Stimulated activated CD8-positive, alpha-beta memory T cell treated with anti-CD3 and anti-CD28 coated beads, Interleukin-2, amount 100 ng/mL, for 1 hour (primary cell): ENCODE data around the gene ZNF396.

ENCODE experiments used
- DNase-seq, 2 donors: peaks; one replicate each; pipeline ENCODE4 v3.0.0-alpha.2; 2020; ENCODE audit warnings: low read depth in 2 of 2

ZNF396 gene

DNA sequence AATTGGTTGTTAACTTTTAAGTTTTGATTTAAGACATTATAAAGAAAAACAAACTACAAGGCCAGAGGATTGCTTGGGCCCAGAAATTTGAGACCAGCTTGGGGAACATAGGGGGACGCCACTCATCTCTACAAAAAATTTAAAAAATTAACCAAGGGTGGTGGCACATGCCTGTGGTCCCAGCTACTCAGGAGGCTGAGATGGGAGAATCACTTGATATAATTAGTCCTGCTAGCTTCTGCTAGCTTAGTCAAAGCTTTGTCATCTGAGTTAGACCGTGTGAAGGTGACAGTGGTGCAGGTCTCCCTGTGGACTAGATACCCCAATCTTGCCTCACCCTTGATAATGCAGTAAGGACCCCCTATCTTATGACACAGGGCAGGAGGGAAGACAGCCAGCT, 6.0 kb upstream of the ZNF396 start:
- DNase-seq: no peak

DNA sequence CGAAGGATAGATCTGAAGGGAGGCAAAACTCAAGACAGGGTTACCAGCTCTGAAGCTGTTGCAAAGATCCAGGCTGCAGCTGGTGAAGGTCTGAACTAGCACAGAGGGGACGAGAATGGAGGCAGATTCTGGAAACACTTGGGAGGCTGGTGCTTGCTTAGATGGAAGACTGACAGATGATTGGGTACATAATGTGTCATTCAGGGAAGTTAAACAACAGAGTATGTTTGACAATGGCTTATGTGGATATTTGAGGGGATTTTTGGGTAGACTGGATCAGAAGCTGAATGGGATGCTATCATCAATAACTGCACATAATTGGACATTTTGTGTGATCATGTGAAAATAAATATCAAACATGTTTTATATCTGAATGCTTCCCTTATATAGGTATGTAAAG, 2.3 kb upstream of the ZNF396 start:
- no peak for DNase-seq

DNA sequence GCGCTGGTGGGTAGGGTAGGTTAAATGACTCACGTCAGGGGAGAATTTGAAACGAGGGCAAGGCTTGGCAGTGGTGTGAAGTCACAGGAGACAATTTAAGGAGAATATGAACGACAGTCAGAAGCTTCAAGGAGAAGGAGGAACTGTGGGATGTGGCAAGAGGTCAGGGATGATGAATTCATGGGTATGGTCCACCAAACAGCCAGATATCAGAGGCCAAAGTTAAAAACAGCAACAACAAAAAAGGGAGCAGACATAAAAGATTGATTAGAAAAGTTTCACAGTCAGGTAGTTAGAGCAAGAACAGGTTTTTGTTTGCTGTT, 1.4 kb upstream of the ZNF396 start:
- no peak for DNase-seq

DNA sequence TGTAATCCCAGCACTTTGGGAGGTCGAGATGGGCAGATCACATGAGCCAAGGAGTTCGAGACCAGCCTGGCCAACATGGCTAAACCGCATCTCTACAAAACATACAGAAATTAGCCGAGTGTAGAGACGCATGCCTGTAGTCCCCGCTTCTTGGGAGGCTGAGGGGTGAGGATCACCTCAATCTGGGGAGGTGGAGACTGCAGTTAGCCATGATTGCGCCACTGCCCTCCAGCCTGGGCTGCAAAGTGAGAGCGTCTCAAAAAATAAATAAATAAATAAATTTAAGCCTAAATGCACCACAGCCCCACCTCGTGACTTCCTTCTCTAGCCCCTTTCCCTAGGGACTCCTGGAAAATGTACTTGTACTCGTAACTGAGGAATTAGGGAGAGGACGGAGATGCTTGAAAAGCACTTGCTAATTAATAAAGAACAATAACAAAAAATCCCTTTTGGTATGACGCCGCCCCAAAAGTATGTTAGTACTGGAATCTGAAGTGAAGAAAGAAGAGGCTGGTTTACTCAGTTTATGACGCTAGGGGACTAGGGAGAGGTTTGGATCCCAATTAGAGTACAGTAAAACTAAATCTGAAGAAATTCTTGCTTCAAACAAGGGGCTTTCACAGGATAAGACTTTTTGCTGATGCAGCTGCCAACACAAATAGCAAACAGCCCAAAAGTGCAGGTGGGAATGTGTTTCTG, 887 bp upstream of the ZNF396 start:
- no peak for DNase-seq

DNA sequence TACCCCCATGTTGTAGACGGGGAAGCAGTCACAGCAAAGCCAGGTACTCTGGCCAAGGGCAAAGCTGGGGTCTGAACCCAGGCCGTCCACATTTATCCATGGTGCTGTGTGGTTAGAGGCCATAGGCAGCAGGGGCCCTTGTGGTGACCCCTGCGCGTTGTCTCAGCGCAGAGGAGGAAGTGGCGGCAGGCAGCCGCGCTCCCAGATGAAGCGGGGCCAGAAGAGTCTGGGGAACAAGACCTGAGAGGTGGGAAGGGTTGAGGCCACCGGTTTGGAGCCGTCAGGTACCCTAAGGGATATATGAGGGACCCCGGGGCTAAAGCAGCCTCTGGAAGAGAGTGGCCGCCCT, 770 bp downstream of the ZNF396 start:
- no peak for DNase-seq

DNA sequence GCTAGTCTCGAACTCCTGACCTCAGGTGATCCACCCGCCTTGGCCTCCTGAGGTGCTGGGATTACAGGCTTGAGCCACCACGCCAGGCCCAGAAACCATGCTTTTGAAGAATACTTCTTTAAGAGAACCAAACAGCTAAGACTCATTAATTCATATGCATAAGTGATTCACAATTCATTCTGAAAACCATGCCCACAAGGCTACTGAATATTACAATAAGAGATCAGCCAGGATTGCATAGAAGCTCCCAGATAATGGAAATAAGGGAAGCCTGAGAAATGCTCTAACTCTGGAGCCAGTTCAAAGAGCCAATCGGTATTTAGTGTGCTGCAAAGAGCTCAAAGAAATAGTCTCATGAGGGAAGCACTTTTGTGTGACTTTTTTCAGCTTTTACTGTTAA, 2.4 kb downstream of the ZNF396 start:
- DNase-seq: no peak

DNA sequence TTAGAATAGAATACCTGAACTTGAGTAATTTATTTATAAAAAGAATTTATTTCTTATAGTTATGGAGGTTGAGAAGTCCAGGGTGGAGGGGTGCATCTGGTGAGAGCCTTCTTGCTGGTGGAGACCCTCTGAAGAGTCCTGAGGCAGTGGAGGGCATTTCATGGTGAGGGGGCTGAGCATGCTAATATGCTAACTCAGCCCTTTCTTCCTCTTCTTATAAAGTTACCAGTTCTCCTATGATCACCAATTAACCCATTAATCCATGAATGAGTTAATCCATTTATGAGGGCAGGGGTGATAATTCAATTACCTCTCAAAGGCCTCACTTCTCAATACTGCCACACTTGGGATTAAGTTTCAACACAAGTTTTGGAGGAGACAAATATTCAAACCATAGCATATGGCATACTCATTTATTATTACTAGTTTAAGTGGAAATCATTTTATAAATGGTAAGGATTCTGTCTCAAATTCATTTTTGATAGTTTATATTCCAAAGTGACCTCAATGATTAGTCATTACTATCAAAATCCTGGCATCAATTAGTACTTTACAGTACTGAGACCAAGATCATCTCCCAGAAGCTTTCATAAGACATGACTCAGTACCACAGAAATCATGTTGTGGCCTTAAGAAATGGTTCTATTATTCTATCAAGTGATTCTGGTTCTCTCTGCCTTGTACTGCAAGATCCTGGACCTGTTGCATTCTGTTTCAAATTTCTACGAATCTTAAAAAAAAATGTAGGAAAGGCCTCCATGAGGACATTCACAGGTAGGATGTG, 5.5 kb downstream of the ZNF396 start:
- DNase-seq: no peak

DNA sequence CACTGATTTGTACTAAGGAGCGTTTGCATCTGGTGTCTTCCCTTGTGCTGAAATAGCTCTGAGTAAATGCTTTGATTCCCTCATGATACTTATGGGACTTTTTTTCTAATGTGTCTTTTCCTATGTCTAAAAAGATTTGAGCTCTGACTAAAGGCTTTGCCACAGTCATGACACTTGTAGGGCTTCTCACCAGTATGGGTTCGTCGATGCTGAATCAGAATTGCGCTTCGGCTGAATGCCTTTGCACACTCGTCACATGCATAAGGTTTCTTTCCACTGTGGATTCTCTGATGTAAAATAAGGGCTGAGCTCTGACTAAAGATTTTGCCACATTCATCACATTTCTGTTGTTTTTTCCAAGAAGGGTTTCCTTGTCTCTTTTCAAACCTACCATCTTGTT, 8.0 kb downstream of the ZNF396 start:
- no peak for DNase-seq

DNA sequence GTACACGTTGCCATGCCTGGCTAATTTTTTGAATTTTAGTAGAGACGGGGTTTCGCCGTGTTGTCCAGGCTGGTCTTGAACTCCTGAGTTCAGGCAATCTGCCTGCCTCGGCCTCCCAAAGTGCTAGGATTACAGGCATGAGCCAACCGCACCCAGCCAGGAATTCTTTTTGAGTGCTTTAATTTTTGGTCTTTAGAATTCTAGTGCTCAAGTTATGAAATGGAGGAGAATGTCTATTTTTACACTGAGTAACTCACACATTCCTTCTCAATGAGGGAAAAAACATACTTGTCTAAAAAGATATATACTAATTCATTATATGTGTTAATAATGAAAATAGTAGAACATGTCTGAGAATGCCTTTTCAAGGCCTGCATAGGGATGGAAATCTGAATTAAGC, 8.5 kb downstream of the ZNF396 start:
- no peak for DNase-seq

DNA sequence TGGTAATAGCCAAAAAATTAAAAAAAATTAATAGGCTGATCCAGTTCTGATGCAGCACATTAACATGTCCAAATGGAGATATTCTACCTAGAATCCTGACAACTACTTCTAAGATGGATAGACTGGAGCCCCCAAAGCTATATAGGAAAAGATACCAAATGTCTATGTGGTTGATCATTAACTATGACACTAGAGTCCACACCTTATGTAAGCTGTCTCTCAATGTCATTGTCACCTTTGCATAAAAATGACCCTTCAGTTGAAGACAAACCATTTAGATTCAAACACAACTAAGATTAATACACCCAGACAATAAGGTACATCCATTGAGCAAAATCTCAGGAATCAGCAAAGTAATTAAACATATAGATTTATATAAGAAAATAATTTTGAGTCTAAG, 14.6 kb downstream of the ZNF396 start:
- DNase-seq: no peak

DNA sequence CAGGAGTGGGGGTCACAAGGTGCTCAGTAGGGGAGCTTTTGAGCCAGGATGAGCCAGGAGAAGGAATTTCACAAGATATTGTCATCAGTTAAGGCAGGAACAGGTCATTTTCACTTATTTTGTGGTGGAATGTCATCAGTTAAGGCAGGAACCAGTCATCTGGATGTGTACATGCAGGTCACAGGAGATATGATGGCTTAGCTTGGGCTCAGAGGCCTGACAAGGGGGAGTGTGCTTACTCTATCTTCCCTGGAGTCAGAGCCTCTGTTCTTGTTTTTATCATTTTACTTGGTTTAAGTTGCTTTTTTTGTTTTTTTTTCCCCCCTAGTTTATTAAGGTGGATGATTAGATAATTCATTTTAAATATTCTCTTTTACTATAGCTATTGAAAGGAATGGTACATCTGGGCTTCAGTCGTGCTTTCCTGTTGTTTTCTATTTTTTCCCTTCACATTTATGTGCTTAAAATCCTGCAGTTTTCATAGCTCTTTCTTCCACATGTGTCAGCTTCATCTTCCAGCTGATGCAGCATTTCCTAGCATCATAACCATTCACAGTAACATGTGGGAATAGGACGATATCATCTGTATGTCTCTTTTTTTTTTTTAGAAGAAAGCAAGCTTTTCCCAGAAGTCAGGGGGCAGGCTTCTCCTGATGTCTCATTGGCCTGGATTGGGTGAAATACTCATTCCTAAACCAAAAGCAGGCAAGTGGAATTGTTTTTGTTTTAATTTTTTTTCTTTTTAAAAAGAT, 15.4 kb downstream of the ZNF396 start:
- no peak for DNase-seq

DNA sequence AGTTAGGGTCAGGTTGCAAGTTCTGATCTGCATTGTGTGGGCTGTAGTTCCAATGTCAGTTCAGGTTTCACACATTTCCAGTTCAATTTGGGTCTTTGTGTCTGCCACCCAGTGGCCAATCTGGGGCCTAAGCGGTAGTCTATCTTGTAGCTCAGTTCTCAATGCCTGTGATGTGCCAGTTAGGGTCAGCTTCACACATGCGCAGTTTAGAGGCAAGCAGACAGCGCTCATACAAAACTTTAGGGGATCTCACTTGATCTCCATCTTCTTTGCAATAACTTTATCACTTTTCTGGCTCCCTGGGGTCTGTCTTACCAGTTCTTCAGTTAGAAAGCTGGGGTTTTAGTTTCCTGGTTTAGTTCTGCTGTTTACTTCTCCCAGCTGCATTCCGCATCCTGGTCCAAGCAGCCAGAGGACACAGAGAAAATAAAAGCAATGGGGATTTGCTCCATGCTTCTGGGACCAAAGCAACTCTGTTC, 22.0 kb downstream of the ZNF396 start:
- DNase-seq: peak in 1 of 2 donors; percentile 36

DNA sequence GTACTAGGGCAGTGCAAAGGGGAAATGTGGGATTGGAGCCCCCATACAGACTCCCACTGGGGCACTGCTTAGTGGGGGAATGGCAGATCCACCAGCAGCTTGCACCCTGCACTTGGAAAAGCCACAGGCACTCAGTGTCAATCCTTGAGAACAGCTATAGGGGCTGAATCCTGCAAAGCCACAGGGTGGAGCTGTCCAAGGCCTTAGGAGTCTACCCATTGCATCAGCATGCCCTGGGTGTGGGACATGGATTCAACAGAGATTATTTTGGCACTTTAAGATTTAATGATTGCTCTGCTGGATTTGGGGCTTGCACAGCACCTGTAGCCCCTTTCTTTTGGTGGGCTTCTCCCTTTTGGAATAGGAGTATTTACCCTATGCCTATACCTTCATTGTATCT, 24.4 kb downstream of the ZNF396 start:
- DNase-seq: no peak

DNA sequence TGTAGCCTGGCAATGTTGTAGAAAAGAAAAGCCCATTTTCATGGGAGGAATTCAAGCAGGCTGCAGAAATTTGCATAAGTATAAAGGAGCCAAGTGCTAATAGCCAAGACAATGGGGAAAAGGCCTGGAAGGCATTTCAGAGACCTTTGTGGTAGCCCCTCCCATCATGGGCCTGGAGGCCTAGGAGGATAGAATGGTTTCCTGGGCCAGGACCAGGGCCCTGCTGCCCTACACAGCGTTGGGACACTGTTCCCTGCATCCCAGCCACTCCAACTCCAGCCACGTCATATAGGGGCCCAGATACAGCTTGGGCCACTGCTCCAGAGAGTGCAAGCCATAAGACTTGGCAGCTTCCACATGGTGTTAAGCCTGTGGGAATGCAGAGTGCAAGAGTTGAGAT, 24.9 kb downstream of the ZNF396 start:
- DNase-seq: no peak

DNA sequence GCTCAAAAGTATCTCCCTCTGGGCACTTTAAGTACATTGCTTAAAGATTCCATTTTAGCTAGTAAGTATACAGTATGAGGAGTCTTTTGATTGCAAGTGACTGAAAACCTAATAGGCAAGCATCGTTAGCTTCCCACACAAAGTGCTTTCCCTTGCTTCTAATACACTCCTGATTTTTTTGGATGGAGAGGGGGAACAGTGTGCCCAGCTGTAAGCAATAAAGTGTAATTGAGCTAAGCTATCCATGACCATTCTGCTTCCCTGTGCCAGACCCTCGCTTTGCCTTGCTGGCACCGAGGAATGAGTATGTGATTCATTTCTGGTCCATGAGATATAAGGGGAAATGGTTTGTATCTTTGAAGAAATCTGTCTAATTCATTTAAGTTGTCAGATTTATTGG, 29.1 kb downstream of the ZNF396 start:
- DNase-seq: no peak

DNA sequence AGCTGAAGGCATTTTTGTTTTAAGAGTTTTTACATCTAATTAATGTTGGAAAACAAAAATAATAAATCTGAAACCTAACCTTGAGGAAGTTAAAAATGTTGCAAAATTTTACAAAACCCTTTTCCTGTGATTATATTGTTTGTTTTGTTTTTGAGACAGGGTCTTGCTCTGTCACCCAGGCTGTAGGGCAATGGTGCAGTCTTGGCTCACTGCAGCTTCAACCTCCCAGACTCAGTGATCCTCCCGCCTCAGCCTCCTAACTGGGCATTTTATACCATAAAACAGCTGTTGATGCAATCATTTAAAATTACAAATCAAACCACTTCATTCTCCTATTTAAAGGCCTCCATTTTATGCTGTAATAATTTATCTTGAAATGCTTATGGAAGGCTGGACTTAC, 31.2 kb downstream of the ZNF396 start:
- no peak for DNase-seq

DNA sequence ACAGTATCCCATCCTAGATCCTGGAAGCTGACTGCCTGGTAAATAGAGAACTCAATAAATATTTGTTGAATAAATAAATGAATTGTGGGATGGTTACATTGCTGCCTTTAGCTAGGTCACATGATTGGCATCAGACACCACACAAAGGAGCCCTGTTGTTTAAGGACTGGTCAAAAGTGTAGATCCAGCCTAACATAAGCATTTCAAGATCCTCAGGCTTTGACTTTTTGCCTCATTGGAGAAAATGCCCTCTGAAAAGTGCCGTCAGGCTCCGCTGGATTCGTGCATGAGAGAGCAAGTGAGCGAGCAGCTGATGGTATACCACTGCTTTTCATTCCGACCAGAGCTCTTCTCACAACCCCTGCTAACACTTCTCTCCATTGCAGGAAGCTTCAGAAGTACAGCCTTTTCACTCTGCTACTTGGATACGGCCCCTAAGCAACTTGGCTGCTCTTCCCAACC, 31.6 kb downstream of the ZNF396 start:
- DNase-seq: no peak

DNA sequence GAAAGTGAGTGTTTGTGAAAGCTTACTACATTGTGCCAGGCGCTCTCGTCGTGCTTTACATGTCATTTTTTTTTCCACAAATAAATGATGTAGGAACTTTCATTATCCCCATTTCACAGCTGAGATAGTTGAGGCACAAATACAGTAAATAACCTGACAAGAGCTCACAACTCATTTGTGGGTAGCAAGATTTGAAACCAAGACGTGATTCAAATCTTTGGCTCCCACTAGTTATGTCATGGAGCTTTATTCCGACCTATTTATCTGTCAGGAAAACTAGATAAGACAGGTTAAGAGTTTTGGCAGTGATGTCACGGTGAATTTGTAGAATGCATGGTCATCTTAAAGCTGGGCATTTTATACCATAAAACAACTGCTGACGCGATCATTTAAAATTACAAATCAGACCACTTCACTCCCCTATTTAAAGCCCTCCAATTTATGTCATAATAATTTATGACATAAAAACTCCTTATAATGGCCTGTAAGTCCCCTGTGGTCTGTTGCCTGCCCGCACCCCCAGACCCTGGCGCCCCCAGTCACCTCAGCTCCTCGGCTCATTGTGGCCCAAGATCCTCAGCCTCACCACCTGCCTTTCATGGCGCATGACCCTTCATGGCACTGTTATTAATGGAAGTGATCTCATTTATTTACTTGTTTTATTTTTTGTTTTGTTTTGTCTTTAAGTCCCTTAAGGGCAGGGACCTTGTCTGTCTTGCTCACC, 32.2 kb downstream of the ZNF396 start:
- no peak for DNase-seq

DNA sequence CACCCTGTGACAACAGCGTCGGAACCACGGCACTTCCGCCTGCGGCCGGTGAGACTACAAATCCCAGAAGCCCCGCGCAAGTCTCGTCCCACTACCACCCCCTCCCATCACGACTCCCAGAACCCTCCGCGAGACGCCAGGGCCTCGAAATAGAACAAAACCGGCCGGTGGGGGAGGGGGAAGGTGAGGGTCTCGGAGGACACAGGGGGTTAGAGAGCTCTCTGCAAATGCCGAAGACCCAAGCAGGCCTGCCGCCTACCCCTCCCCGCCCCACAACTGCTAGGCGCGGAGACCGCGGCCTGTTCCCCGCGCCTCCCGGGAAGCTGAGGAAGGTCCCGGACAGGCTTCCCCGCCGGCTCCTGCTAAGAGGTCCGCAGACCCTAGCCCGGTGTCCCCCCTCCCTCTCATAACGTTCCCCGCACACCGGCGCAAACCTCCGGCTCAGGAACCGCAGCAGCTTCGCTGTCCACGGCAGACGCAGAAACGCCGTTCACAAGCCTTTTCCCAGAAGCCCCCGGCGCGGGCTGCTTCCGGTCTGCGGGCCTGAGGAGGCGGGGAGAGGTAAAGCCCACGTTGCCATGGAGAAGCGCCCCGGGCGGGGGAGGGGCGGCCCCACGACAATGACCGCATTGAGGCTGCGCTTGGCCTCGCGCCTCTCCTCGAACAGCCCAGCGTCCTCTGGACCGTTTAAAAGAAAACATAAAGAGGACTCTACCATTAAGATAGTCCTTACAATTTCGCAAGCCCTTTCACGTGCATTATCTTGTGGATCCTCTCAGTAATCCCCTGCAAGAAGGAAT, 33.0 kb downstream of the ZNF396 start, which contains the start of gene ZNF24:
ZNF24 (minus strand) TSS at position 485 of the 800 bp plus-strand sequence. CDS start 3,770 bp downstream, outside the sequence.
- DNase-seq: peak; percentile 83 to 84

DNA sequence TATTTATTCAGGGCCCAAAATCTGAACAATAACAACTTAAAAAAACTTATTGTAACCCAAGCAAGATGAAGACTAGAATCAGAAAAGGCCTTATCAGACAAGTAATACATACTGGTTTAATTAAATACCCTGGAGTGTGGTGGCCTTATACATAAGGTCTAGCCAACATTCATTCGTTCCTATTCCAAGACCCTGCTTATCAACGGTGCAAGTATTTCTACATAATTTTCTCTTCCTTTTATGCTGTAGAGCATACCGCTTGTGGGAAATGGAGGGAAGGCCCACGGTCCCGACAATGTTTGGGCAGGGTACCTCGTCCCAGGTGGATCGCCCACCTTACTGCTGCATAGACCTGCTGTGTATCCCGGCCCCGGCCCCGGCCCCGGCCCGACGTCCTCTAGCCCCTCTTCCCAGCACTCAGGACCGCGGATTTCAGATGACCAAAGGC, 33.6 kb downstream of the ZNF396 start:
- no peak for DNase-seq

DNA sequence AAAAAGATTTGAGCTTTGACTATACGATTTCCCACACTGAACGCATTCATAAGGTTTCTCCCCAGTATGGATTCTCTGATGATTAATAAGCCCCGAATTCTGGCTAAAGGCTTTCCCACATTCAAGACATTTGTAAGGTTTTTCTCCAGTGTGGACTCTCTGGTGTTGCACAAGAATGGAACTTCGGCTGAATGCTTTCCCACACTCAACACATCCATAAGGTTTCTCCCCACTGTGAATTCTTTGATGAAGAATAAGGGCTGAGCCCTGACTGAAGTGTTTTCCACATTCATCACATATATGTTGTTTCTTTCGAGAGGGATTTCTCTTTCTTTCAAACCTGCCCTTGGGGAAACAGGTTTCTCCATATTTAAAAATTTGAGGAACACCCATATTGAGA, 39.9 kb downstream of the ZNF396 start:
- no peak for DNase-seq
